Measurements from ENCODE around the gene TAS1R3.
"Not testable (repeated sequence)": the region's sequence is repeated elsewhere in the genome, so short reads cannot be mapped to it uniquely, and the experiment has no call there.

The TAS1R3 gene

GRCh38 chr1:1310109-1310385 lies 21.0 kb upstream of the TAS1R3 start:
- Histone ChIP-seq H3K27me3 (ENCODE audit: control insufficient read depth, insufficient read depth, low read length) (no peaks in the 10 kb centered on the region), H3K27ac (ENCODE audit: low read length) (no peak overlapping the region), H3K4me1 (ENCODE audit: control insufficient read depth, insufficient read depth, low read length) (peaks cover 13% of the 10 kb centered on the region), H3K4me3 (ENCODE audit: low read length) (no peak overlapping the region), H3K36me3 (ENCODE audit: control insufficient read depth, insufficient read depth, low read length) (peaks cover 36% of the 10 kb centered on the region), H3K9me3 (ENCODE audit: control insufficient read depth, insufficient read depth, low read length) (no peaks in the 10 kb centered on the region)
- no CpG with 5 or more reads among the region's 3 CpGs for WGBS (ENCODE audit: insufficient coverage, insufficient read length)
- DNase-seq (ENCODE audit: low read depth, low spot score): no peak

GRCh38 chr1:1310476-1311053 lies 20.5 kb upstream of the TAS1R3 start:
- WGBS (ENCODE audit: insufficient coverage, insufficient read length): no CpG with 5 or more reads among the region's 21 CpGs
- Histone ChIP-seq H3K36me3 (ENCODE audit: control insufficient read depth, insufficient read depth, low read length) (peaks cover 36% of the 10 kb centered on the region), H3K4me1 (ENCODE audit: control insufficient read depth, insufficient read depth, low read length) (peaks cover 11% of the 10 kb centered on the region), H3K27ac (ENCODE audit: low read length) (no peak overlapping the region), H3K9me3 (ENCODE audit: control insufficient read depth, insufficient read depth, low read length) (no peaks in the 10 kb centered on the region), H3K27me3 (ENCODE audit: control insufficient read depth, insufficient read depth, low read length) (no peaks in the 10 kb centered on the region), H3K4me3 (ENCODE audit: low read length) (no peak overlapping the region)
- no peak for DNase-seq (ENCODE audit: low read depth, low spot score)

GRCh38 chr1:1311107-1312104 lies 19.7 kb upstream of the TAS1R3 start:
- peaks cover 10% of the 10 kb centered on the region; the same call in 1 of the 2 replicates for H3K4me1 ChIP-seq (ENCODE audit: control insufficient read depth, insufficient read depth, low read length)
- no peak for DNase-seq (ENCODE audit: low read depth, low spot score)
- no peaks in the 10 kb centered on the region for H3K9me3 ChIP-seq (ENCODE audit: control insufficient read depth, insufficient read depth, low read length)
- no CpG with 5 or more reads among the region's 22 CpGs for WGBS (ENCODE audit: insufficient coverage, insufficient read length)
- H3K36me3 ChIP-seq (ENCODE audit: control insufficient read depth, insufficient read depth, low read length): peaks cover 36% of the 10 kb centered on the region
- no peak overlapping the region for H3K27ac ChIP-seq (ENCODE audit: low read length)
- no peak overlapping the region for H3K4me3 ChIP-seq (ENCODE audit: low read length)
- H3K27me3 ChIP-seq (ENCODE audit: control insufficient read depth, insufficient read depth, low read length): no peaks in the 10 kb centered on the region

GRCh38 chr1:1312450-1313314 lies 18.4 kb upstream of the TAS1R3 start:
- Histone ChIP-seq H3K36me3 (ENCODE audit: control insufficient read depth, insufficient read depth, low read length) (peaks cover 36% of the 10 kb centered on the region), H3K27ac (ENCODE audit: low read length) (no peak overlapping the region)
- WGBS (ENCODE audit: insufficient coverage, insufficient read length): no CpG with 5 or more reads among the region's 49 CpGs

GRCh38 chr1:1313500-1314236 lies 17.4 kb upstream of the TAS1R3 start:
- no peak overlapping the region for H3K27ac ChIP-seq (ENCODE audit: low read length)
- no peaks in the 10 kb centered on the region for H3K27me3 ChIP-seq (ENCODE audit: control insufficient read depth, insufficient read depth, low read length)
- peaks cover 36% of the 10 kb centered on the region for H3K36me3 ChIP-seq (ENCODE audit: control insufficient read depth, insufficient read depth, low read length)
- DNase-seq (ENCODE audit: low read depth, low spot score): no peak
- H3K4me1 ChIP-seq (ENCODE audit: control insufficient read depth, insufficient read depth, low read length): peaks cover 6% of the 10 kb centered on the region; the same call in 1 of the 2 replicates
- no peak overlapping the region for H3K4me3 ChIP-seq (ENCODE audit: low read length)
- no CpG with 5 or more reads among the region's 37 CpGs for WGBS (ENCODE audit: insufficient coverage, insufficient read length)
- H3K9me3 ChIP-seq (ENCODE audit: control insufficient read depth, insufficient read depth, low read length): no peaks in the 10 kb centered on the region

More at GRCh38 chr1:1312450-1313314, 18.4 kb upstream of the TAS1R3 start:
- Histone ChIP-seq H3K9me3 (ENCODE audit: control insufficient read depth, insufficient read depth, low read length) (no peaks in the 10 kb centered on the region), H3K4me3 (ENCODE audit: low read length) (no peak overlapping the region), H3K27me3 (ENCODE audit: control insufficient read depth, insufficient read depth, low read length) (no peaks in the 10 kb centered on the region), H3K4me1 (ENCODE audit: control insufficient read depth, insufficient read depth, low read length) (peaks cover 6% of the 10 kb centered on the region; the same call in 1 of the 2 replicates)
- DNase-seq (ENCODE audit: low read depth, low spot score): no peak

- peaks cover 41% of the 10 kb centered on the region for H3K36me3 ChIP-seq (ENCODE audit: control insufficient read depth, insufficient read depth, low read length)
- no peaks in the 10 kb centered on the region for H3K27me3 ChIP-seq (ENCODE audit: control insufficient read depth, insufficient read depth, low read length)
- DNase-seq (ENCODE audit: low read depth, low spot score): no peak
- no peaks in the 10 kb centered on the region for H3K9me3 ChIP-seq (ENCODE audit: control insufficient read depth, insufficient read depth, low read length)
- peaks cover 6% of the 10 kb centered on the region; the same call in 1 of the 2 replicates for H3K4me1 ChIP-seq (ENCODE audit: control insufficient read depth, insufficient read depth, low read length)
- no CpG with 5 or more reads among the region's 15 CpGs for WGBS (ENCODE audit: insufficient coverage, insufficient read length)
- H3K27ac ChIP-seq (ENCODE audit: low read length): no peak overlapping the region
- no peak overlapping the region for H3K4me3 ChIP-seq (ENCODE audit: low read length)
Measured at GRCh38 chr1:1314237-1314586, 16.9 kb upstream of the TAS1R3 start.

- 0 out of 2 replicates have a peak, but pooled peaks cover 2% of the 10 kb centered on the region for H3K4me1 ChIP-seq (ENCODE audit: control insufficient read depth, insufficient read depth, low read length)
- WGBS (ENCODE audit: insufficient coverage, insufficient read length): no CpG with 5 or more reads among the region's 23 CpGs
- no peaks in the 10 kb centered on the region for H3K9me3 ChIP-seq (ENCODE audit: control insufficient read depth, insufficient read depth, low read length)
- H3K27me3 ChIP-seq (ENCODE audit: control insufficient read depth, insufficient read depth, low read length): no peaks in the 10 kb centered on the region
- H3K27ac ChIP-seq (ENCODE audit: low read length): no peak overlapping the region
- H3K4me3 ChIP-seq (ENCODE audit: low read length): no peak overlapping the region
- no peak for DNase-seq (ENCODE audit: low read depth, low spot score)
- H3K36me3 ChIP-seq (ENCODE audit: control insufficient read depth, insufficient read depth, low read length): peaks cover 43% of the 10 kb centered on the region
Measured at GRCh38 chr1:1314678-1315335, 16.3 kb upstream of the TAS1R3 start.

- Histone ChIP-seq H3K4me1 (ENCODE audit: control insufficient read depth, insufficient read depth, low read length) (0 out of 2 replicates have a peak, but pooled peaks cover 2% of the 10 kb centered on the region), H3K27me3 (ENCODE audit: control insufficient read depth, insufficient read depth, low read length) (no peaks in the 10 kb centered on the region), H3K9me3 (ENCODE audit: control insufficient read depth, insufficient read depth, low read length) (no peaks in the 10 kb centered on the region), H3K27ac (ENCODE audit: low read length) (no peak overlapping the region), H3K36me3 (ENCODE audit: control insufficient read depth, insufficient read depth, low read length) (peaks cover 44% of the 10 kb centered on the region), H3K4me3 (ENCODE audit: low read length) (no peak overlapping the region)
- no CpG with 5 or more reads among the region's 26 CpGs for WGBS (ENCODE audit: insufficient coverage, insufficient read length)
- no peak for DNase-seq (ENCODE audit: low read depth, low spot score)
Measured at GRCh38 chr1:1315435-1315954, 15.6 kb upstream of the TAS1R3 start.

- H3K36me3 ChIP-seq (ENCODE audit: control insufficient read depth, insufficient read depth, low read length): peaks cover 48% of the 10 kb centered on the region
- H3K4me3 ChIP-seq (ENCODE audit: low read length); DNase-seq (ENCODE audit: low read depth, low spot score); H3K27ac ChIP-seq (ENCODE audit: low read length); H3K9me3 ChIP-seq (ENCODE audit: control insufficient read depth, insufficient read depth, low read length); H3K27me3 ChIP-seq (ENCODE audit: control insufficient read depth, insufficient read depth, low read length); H3K4me1 ChIP-seq (ENCODE audit: control insufficient read depth, insufficient read depth, low read length): not testable (repeated sequence)
- no CpG with 5 or more reads among the region's 8 CpGs for WGBS (ENCODE audit: insufficient coverage, insufficient read length)
Measured at GRCh38 chr1:1316199-1316598, 14.9 kb upstream of the TAS1R3 start.

Measured in iPS DF 6.9 (cell line).